SKM-1 (cell line): ENCODE results near the gene TNFAIP8.

ENCODE experiments used
- DNase-seq: peaks from one replicate; lab custom pipeline; 2025; ENCODE audit not compliant: unreplicated experiment; lab: John Stamatoyannopoulos, UW

The TNFAIP8 gene

DNA sequence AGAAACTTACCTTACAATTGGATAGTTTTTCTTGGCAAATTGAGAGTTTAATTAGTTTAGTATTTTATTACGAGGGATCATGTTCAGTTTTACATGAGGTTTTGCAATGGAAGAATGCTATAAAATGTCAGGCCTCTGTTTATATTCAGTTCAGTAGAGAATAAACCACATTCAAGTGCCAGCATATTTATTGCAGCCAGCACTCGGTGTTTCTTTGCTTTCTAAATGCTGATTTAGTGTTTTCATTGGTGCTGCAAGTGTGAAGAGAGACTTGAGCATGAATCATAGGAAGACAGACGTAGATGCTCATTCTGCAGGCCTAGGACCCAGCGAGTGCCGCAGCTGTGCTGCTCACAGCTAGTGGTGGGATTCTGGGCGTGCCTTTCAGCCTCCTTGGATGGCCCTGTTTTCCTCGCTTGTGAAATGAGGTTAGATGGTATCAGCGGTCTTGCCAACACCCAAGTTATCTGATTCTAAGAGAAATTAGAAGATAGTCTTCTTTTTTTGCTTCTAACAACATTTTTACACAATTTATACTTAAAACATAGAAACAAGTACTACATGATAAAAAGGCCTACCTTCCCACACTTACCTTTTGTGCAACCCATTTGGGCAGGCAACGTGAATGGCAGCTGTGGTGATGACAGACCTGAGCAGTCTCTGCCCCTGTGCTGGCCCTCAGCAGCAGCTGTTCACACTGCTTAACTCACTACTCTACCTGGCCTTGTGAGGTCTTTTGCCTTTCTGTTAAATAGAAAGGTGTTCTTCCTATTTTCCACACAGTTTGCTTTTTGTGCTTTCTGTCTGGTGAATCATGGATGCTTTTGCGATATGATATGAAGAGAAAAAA lies 26.8 kb upstream of the TNFAIP8 start:
- no peak for DNase-seq

DNA sequence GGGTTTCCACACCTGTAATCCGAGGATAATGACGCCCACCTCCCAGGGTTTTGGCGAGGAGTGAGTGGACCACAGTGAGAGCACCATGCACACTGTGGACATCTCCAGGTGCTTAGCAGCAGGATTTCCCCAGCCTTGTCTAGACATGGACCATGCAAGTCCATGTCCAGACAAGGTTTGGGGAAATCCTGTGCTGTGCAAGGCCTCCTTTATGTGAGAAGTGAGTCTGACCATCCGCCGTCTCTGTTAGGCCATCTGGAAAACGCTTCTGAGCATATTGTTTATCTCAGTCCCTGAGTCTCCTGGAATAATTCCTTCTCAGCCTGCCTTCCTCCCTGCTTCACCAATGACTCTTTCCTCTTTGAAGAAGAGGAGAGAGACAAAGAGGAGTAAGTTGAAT lies 26.2 kb upstream of the TNFAIP8 start:
- no peak for DNase-seq

- no peak for DNase-seq
These were observed 25.2 kb upstream of the TNFAIP8 start for GRCh38 chr5:119330367-119331183.

- DNase-seq, result no peak
These were observed 24.2 kb upstream of the TNFAIP8 start for GRCh38 chr5:119331566-119332095.

DNA sequence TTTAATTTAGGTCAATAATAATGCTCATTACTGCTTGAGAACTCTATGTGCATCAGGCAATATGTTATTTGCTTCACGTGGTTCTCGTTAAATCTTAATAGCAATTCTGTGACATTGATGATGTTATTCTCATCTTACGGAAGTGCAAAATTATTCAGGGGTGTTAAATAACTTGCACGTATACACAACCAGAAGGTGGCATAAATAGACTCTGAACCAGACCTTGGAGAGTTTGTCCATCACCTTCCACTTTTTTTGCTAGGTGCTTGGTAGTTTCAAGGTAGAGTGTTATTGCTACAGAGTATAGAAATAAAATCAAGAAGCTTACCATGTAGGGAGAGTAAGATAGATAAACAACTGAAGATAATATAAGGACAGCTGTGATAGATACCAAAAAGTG lies 23.6 kb upstream of the TNFAIP8 start:
- DNase-seq, result no peak

DNA sequence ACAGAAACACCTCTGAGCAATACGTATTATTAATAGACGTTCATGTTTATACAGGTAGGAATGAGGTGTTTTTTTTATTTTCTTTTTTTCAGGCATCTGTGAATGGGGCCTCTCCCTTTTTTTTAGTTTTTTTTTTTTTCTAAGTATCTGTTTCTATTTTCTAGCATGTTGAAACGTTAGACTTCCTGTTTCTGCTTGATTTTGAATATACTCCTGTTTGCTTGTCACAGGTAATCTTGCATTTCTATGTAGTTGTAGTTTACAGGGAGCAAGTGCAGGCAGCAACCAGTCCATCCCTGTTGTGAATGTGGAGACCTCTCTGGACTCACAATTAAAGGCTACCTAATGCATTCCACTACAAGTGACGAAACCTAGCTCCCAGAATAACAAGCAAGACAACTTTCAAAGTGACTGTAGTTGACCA lies 22.8 kb upstream of the TNFAIP8 start:
- DNase-seq, result no peak

DNA sequence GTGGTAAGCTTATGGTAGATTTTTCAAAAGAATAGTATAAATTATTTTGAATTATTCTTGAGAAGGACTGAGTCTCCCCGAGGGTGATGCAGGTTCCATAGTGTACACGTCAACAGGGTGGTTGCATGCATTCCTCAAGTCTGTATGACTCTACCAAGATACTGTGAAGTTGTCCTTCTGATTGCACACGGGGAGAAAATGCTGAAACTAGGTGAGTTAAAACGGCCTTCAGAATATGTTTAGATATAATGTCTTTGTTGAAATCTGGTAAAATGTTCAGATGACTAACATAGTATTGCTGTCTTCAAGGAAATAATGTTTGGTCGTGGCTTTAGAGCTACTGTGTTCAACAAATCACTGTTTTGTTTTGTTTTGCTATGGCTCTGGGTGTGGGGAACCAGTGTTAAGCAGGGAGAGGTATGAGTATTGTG lies 22.4 kb upstream of the TNFAIP8 start:
- DNase-seq, result no peak

DNA sequence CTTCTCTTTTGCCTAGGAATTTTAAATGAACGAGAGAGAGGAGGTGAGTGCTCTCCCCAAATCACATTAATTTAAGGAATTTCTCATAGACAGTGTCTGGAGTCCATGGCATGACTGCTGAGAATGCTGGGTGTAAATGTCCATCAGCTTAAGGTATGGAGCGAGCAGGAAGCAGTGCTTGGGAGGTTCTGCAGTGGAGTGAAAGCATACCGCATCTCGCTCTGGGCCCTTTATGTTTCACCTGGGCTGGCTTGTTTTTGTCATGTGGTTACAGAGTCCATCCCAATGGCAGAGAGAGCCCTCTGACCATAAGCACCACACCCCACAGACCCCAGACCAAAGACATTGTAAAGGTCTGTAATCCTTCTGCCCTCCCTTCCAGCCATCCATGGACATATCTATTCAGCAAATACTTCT lies 20.6 kb upstream of the TNFAIP8 start:
- no peak for DNase-seq

GRCh38 chr5:119336262-119336661 lies 19.6 kb upstream of the TNFAIP8 start:
- DNase-seq, result no peak

DNA sequence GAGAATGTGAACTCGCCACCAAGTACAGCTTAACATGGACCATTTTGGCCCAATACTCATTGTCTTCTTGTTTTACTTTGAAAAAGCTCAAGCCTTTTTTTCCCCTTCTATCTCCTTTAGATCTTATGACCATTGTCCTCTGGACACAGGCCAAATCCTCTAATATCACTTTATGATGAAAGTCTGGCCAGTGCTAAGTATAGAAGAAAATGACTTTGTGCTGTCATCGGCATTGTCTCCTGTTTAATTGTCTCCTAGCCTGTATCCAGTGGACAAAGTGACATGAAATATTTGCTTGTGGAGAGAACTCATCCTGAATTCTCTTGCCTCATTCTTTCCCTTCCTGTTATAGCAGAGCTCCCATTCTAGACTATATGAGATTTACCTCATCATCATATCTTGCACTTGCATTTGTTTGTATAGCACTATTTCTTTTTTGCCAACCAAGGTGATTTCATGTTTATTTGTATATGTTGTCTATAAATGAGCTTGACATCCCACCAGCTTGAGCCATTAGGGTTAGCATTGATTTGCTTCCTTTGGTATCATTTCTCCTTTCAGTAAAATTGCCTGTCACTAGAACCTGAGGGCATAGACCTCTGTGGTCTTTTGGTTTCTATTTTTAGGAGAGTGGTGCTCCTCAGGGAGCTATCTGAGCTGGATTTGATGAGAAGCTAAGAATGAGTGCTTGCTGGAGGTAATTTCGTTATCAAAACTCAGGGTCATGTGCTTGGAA lies 18.8 kb upstream of the TNFAIP8 start:
- DNase-seq, result no peak

- DNase-seq, result no peak
These were observed 17.4 kb upstream of the TNFAIP8 start for GRCh38 chr5:119338326-119338946.

- DNase-seq, result no peak
These were observed 16.5 kb upstream of the TNFAIP8 start for GRCh38 chr5:119339344-119339743.

DNA sequence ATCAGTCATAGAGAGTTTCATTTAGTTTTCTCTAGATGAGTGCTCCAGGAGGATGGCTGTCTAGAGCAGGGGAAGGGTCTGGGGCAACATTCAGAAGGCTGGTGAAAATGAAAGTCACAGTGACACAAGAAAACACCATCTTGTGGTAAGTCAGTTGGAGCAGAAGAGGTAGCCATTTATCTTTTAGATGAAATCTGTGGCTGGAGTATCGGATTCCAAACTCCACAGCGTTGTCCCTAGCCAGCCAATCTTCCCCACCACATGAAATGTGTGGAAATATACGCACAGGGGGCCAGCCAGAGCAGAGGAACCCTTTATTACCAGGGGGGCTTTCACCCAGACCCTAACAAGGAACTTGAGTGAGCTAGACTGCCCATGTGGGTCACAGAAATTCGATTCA lies 15.9 kb upstream of the TNFAIP8 start:
- no peak for DNase-seq

DNA sequence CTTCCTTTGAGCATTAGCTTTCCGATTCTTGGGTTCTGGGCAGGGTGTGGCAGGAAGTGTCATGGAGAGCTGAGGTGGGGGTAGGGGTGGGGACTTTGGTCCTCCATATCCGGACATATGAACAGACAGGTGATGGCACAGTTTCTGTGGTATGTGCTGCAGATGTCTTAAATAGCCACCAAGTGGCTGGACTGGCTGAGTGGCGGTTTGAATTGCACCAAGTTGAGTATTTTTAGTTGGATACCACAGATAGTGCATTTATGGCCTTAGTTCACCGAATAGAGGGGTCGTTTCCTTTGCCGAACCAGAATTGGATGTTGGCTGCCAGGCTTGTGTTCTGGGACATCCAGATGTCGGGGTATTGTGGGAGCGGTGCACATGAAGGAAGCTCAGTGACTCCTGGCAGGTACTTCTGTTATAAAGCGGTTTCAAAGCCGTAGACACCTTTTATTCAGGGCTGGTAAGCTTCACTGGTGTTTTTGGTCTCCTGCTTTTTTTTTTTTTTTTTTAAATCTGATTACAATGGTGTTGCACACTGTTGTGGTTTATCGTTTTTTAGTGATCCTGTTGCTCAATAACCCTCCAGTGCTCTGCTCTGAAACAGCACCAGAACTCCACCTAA lies 15.1 kb upstream of the TNFAIP8 start:
- DNase-seq, result peak; percentile 20

DNA sequence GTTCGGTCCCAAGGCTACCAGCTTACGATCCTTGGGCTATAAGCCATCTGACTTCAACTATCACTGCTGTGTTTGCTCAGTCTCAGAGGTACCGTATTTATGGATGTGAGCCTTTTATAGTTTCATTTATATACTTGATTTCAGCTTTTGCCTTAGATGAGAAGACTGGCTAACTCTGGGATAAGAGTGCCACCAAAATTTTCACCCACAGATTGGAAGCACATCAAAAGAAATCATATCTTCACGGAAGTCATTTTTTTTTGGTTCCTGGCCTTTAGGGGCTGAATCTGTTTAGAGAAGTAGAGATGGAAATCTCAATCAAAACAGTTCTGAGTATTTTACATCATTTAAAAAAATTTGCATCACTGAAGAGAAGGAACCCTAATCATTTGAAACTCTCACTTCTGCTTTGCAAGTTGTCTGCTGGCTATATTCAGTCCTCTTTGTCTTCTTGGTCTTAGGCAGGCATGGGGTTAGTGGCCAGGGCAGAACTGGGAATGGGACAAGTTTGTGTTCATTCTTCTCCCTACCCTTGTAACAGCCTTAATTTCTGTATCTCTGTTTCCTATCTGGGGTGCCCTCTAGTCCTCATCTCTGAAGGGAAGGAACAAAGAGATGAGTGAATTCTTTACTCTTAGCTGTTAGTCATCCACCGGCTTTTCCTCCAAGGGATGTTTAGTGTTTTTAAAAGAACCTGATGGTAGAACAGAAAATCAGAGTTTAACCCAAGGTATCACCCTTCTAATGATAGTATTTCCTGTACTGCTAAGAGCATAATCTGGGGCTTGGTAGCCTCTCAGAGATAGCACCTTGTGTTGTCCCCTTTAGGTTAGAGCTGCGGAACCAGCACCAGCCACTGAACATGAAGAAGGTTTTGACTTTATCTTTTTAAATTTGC lies 14.1 kb upstream of the TNFAIP8 start:
- peak; percentile 15 for DNase-seq

DNA sequence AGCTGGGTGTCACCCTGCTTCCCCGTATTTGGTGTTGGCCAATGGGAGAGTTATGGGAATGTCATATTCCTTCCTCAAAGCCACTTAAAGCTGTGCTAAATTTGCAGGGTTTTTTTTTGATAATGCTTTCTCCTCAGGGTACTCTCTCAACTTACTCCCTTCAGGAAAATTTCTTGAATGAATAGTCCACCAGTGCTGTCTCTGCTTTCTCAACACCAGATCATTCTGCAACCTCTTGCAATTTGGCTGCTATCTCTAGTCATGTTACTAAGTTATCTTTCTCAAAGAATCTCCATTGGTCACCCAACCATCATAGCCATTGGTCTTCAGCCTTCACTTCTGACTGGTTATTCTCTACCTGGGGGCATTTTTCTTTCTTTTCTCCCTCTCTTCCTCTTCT lies 13.4 kb upstream of the TNFAIP8 start:
- no peak for DNase-seq

DNA sequence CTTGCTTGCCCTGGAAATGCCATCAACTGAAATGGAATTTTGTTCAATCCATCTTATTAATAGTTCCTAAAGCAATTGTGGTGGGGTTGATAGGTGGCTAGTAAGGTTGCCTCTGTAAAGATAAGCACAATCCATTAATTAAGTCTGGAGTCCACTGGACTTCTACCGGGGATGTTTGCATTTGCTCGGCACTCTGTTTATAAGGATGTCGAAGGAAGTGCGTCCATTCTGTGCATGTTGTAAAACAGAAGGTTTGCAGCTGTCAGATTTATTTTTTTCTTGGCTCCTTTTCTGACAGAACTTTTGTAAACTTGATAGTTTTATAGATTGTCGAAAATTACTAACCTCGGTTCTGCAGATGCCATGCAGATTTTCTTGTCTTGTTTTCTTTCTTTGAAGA lies 12.8 kb upstream of the TNFAIP8 start:
- DNase-seq, result no peak

DNA sequence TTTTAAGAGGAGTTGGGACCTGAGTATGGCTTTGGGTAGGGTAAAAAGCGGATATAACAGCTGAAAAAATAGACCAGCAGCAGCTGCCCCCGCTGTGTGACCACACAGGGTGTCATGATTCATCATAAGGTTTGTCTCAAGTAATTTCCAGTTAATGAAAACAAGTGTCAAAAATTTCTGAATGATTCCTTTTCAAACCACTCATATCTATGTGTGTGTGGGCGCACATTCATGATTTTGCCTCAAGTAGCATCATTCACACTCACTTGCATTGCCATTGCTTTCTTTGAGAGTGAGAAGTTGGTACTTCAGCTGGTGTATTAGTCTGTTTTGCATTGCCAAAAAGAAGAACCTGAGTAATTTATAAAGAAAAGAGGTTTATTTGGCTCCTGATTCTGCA lies 12.1 kb upstream of the TNFAIP8 start:
- no peak for DNase-seq

DNA sequence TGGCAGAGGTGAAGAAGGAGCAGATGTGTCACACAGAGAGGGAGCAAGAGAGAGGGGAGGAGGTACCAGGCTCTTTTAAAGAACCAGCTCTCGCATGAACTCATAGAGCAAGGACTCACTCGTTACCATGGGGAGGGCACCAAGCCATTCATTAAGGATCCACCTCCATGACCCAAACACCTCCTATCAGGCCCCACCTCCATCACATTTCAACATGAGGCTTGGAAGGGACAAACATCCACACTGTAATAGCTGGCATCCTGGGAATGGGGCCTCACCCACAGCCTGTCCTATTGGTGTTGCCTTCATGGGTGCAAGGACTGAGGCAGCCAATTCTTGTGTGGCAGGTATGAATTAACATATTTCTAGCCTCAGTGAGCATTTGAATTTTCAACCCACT lies 11.6 kb upstream of the TNFAIP8 start:
- DNase-seq, result no peak
